HEK293T (cell line): ENCODE results near the gene BCL2.

ENCODE experiments used
- CTCF ChIA-PET: fragments of 350-600 bp; formaldehyde crosslinking; extraction: SDS; loops from one replicate; lab custom pipeline; 2021; ENCODE audit warnings: antibody characterized with exemption, inconsistent platforms; lab: Yijun Ruan, JAX
- POLR2A ChIA-PET: fragments of 350-600 bp; formaldehyde crosslinking; extraction: SDS; loops from one replicate; lab custom pipeline; 2020; ENCODE audit warnings: antibody characterized with exemption, inconsistent platforms; lab: Yijun Ruan, JAX
- DNase-seq: peaks from one replicate; pipeline ENCODE4 v3.0.0; 2012; ENCODE audit warnings: mixed read lengths; ENCODE audit errors: extremely low spot score
- ARNT ChIP-seq: fragments of 450-650 bp; IDR thresholded peaks from 2 replicates; pipeline ENCODE4 v1.6.1; 2017; ENCODE audit warnings: mild to moderate bottlenecking
- BHLHE40 ChIP-seq: fragments of 450-650 bp; IDR thresholded peaks from 2 replicates; pipeline ENCODE4 v1.6.1; 2016; ENCODE audit warnings: mild to moderate bottlenecking, moderate library complexity, borderline replicate concordance
- CTBP1 ChIP-seq: fragments of 450-650 bp; IDR thresholded peaks from 2 replicates; pipeline ENCODE4 v1.6.1; 2016; ENCODE audit warnings: borderline replicate concordance
- ELF4 ChIP-seq: fragments of 450-650 bp; IDR thresholded peaks from 2 replicates; pipeline ENCODE4 v1.6.1; 2017; ENCODE audit warnings: antibody characterized with exemption
- FOXA1 ChIP-seq: fragments of 450-650 bp; IDR thresholded peaks from 2 replicates; pipeline ENCODE4 v1.6.1; 2016; ENCODE audit warnings: mild to moderate bottlenecking
- FOXK2 ChIP-seq: fragments of 450-650 bp; IDR thresholded peaks from 2 replicates; pipeline ENCODE4 v1.6.1; 2016; ENCODE audit warnings: mild to moderate bottlenecking
- FOXM1 ChIP-seq: fragments of 450-650 bp; IDR thresholded peaks from 2 replicates; pipeline ENCODE4 v1.6.1; 2017; ENCODE audit warnings: mild to moderate bottlenecking, borderline replicate concordance
- HDGF ChIP-seq: fragments of 450-650 bp; IDR thresholded peaks from 2 replicates; pipeline ENCODE4 v1.6.1; 2017; ENCODE audit warnings: antibody characterized with exemption, borderline replicate concordance
- L3MBTL2 ChIP-seq: fragments of 450-650 bp; conservative IDR thresholded peaks from 2 replicates; pipeline ENCODE4 v1.6.1; 2016; ENCODE audit warnings: mild to moderate bottlenecking
- LEF1 ChIP-seq: fragments of 450-650 bp; IDR thresholded peaks from 2 replicates; pipeline ENCODE4 v1.6.1; 2017; ENCODE audit warnings: mild to moderate bottlenecking, borderline replicate concordance
- NFRKB ChIP-seq: fragments of 450-650 bp; IDR thresholded peaks from 2 replicates; pipeline ENCODE4 v1.6.1; 2016; ENCODE audit warnings: mild to moderate bottlenecking, moderate library complexity
- SP1 ChIP-seq: fragments of 450-650 bp; IDR thresholded peaks from 2 replicates; pipeline ENCODE4 v1.6.1; 2017
- SUZ12 ChIP-seq: fragments of 450-650 bp; IDR thresholded peaks from 2 replicates; pipeline ENCODE4 v1.6.1; 2016; ENCODE audit warnings: mild to moderate bottlenecking
- TARDBP ChIP-seq: fragments of 450-650 bp; IDR thresholded peaks from 2 replicates; pipeline ENCODE4 v1.6.1; 2016
- ZNF384 ChIP-seq: fragments of 450-650 bp; IDR thresholded peaks from 2 replicates; pipeline ENCODE4 v1.6.1; 2016
- TF ChIP-seq, protein P1 (sequence below): fragments of 450-650 bp; IDR thresholded peaks from 2 replicates; pipeline ENCODE4 v1.6.1; 2016

BCL2 gene

DNA sequence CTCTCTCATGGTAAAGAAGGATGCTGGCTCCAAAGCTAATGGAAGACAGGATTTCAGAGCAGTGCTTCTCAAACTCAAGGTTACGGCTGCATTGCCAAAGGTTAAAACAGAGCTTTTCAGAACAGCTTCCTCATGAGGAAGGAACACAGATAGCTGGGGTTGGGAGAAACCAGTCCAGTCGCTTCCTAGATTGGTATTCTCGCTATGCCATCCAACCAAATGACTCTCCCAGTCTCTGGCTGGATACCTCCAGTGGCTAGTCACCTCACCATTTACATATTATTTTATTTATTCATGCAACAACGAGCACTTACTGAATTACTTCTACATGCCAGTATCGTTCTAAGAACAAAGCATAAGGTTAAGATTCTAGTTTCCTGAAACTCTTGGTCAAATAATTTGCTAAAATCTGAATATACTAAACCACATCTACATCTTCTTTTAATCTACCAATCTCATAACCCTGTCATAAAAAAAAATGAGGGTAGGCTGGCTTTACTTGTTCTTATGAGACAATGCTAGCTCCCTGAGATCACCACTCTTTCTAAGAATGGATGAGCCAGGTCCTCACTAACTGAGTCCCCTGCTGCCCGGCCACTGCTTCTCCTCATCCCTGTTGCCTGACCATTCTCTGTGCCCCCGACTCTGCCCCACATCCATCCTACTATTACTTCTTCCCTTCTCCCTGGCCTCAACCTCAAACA lies 27.1 kb upstream of the BCL2 start:
- TF ChIP-seq ZNF384 (no peak), LEF1 (no peak), TARDBP (no peak), NFRKB (no peak), FOXA1 (no peak), FOXK2 (no peak), SUZ12 (no peak), ELF4 (no peak), CTBP1 (no peak), L3MBTL2 (no peak), ARNT (no peak), SP1 (no peak)
- no peak for DNase-seq
- CTCF ChIA-PET, result no interaction called here
- POLR2A ChIA-PET, result interaction anchor here (0.6 to 0.7 kb wide), 2 partner anchors 89 to 1178 kb away, joined by 3 read pairs; no protein-coding TSS in a partner anchor

DNA sequence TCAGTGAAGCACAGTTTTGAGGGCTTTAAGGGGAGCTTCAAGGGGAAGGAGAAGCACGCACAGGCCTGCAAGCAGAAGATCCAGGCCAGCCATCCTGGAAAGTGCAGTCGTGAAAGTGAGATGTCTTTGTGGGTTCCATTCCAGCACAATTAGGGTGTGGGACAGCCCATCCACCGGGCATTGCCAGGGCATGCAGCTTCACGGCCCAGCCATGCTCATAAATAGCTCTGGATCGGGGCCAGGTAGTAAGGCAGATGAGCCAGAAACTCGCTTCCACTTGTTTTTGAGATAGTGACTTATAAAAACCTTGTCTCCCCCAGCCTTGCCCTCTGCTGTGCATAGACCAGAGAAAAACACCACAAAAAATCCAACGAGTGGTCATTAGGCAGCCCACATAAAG lies 26.5 kb upstream of the BCL2 start:
- no peak for TF ChIP-seq LEF1
- TF ChIP-seq ZNF384, result no peak
- TF ChIP-seq, protein P1, sequence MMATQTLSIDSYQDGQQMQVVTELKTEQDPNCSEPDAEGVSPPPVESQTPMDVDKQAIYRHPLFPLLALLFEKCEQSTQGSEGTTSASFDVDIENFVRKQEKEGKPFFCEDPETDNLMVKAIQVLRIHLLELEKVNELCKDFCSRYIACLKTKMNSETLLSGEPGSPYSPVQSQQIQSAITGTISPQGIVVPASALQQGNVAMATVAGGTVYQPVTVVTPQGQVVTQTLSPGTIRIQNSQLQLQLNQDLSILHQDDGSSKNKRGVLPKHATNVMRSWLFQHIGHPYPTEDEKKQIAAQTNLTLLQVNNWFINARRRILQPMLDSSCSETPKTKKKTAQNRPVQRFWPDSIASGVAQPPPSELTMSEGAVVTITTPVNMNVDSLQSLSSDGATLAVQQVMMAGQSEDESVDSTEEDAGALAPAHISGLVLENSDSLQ, result no peak
- TF ChIP-seq SP1, result no peak
- no peak for TF ChIP-seq ARNT
- no peak for TF ChIP-seq NFRKB
- no peak for TF ChIP-seq FOXK2
- no peak for TF ChIP-seq FOXM1
- no peak for TF ChIP-seq CTBP1
- ChIA-PET CTCF (no interaction called here), POLR2A (no interaction called here)
- DNase-seq, result no peak

DNA sequence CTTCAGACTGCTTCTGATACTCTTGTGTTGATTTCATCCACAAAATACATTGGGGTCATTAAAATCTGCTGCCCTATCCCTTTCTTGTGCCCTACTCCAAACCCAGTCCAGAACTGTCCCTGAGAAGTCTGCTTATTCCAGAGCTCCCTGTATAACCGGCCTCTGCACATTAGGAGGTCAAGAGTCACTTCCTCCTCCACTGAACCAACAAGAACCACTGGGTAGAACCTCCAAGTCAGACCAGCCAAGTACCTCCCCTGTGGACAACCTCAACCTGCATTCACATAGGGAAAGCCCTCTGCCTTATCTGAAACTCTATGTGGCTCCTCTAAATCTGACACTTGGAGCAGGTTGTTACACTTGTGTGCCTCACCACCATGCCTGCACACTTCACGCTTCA lies 25.3 kb upstream of the BCL2 start:
- ChIA-PET CTCF (interaction anchor here (1.3 kb wide), 1 partner anchor 94 kb away, joined by 5 read pairs; no protein-coding TSS in a partner anchor), POLR2A (no interaction called here)
- DNase-seq, result no peak
- TF ChIP-seq CTBP1, result no peak
- TF ChIP-seq SUZ12, result no peak
- TF ChIP-seq ZNF384, result no peak
- TF ChIP-seq NFRKB, result no peak
- no peak for TF ChIP-seq ARNT

DNA sequence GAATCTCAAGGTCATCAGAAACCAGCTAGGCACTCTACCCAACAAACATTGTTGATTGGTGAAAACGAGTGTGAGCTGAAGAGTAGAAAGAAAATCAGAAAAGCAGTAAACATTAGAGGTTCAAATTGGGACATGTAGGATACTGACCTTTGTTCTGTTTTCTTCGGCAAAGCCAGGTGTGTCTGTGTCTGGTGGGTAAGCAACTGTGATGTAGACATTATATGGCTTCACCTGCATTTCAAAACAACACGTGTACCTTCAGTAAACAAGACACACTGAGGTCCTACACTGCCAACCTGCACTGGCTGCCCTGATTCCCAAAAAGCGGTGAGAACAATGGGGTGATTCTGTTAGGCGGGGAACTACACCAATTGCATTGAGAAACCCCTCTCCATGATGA lies 24.7 kb upstream of the BCL2 start:
- POLR2A ChIA-PET, result no interaction called here
- TF ChIP-seq ARNT (no peak), L3MBTL2 (no peak), HDGF (no peak), FOXA1 (no peak), LEF1 (no peak), FOXK2 (no peak), SP1 (no peak), TARDBP (no peak), CTBP1 (no peak)
- TF ChIP-seq, protein P1, result no peak
- DNase-seq, result no peak
- CTCF ChIA-PET, result interaction anchor here (1.3 kb wide), 1 partner anchor 95 kb away, joined by 5 read pairs; no protein-coding TSS in a partner anchor

DNA sequence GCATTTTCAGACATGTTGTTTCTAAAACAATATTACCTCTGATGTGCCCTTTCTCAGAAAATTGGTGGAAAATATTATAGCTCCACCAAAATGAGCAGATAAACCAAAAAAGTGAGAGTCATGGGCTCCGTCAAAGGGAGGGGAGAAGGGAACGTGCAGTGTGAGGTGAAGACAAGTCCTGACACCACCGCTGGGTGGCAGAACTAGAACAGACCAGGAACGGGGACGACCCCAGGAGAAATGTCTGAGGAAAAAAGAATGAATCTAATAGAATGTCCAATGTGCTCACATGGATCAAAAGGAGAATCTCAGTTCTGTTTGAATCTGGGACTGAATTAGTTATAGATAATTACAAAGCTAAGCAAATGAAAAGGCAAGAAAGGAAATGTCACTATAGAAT lies 22.6 kb upstream of the BCL2 start:
- TF ChIP-seq LEF1 (no peak), ARNT (no peak), HDGF (no peak), FOXK2 (no peak), ZNF384 (no peak), BHLHE40 (no peak), SUZ12 (no peak), FOXA1 (no peak), L3MBTL2 (no peak), TARDBP (no peak)
- TF ChIP-seq, protein P1, result no peak
- POLR2A ChIA-PET, result no interaction called here
- CTCF ChIA-PET, result interaction anchor here (0.6 to 3.7 kb wide), 3 partner anchors 15 to 143 kb away, joined by 5 to 22 read pairs (median 6); no protein-coding TSS in a partner anchor
- peak; percentile 66 for DNase-seq

DNA sequence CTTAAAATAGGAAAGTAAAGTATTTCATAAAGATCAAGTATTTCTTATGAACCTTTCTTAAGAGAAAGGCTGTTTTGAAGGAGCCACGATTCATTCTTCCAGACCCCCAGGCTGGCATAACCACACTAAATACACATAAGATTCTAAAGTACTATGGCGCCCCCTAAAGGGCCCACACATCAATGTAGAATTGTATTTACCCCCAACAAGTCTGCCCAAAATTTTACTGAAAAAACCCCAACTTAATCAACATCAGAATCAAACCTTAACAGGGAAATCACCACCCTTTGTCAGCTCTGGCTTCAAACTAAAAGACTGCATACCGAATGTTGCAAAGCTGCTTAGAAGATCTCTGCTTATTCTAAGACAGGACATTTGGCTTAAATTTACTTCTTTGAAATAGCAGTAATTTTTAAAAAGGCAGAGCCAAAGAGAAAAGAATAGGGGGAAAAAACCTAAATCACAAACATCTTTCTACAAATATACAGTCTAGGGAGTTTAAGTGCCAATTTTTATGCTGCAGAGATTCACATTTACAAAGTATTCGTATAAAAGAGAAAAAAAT lies 20.4 kb upstream of the BCL2 start:
- ChIA-PET CTCF (interaction anchor here (0.7 to 3.7 kb wide), 3 partner anchors 98 to 322 kb away, joined by 4 to 22 read pairs (median 4); no protein-coding TSS in a partner anchor), POLR2A (no interaction called here)
- DNase-seq, result no peak
- TF ChIP-seq LEF1, result no peak
- no peak for TF ChIP-seq TARDBP
- no peak for TF ChIP-seq FOXA1
- TF ChIP-seq SP1, result no peak
- no peak for TF ChIP-seq NFRKB
- TF ChIP-seq ARNT, result no peak
- no peak for TF ChIP-seq ELF4
- no peak for TF ChIP-seq ZNF384
- no peak for TF ChIP-seq FOXK2
- TF ChIP-seq FOXM1, result no peak
- TF ChIP-seq CTBP1, result no peak
- TF ChIP-seq, protein P1, result no peak
